ENCODE measurements around the gene FMNL2. TPM values are rescaled to one million over a fixed set of nuclear protein-coding genes. Genes with fewer than 3 reads are reported as not detected.

FMNL2 gene
- total RNA-seq, 1 experiment from 2014 or later: 33.6 TPM

DNA sequence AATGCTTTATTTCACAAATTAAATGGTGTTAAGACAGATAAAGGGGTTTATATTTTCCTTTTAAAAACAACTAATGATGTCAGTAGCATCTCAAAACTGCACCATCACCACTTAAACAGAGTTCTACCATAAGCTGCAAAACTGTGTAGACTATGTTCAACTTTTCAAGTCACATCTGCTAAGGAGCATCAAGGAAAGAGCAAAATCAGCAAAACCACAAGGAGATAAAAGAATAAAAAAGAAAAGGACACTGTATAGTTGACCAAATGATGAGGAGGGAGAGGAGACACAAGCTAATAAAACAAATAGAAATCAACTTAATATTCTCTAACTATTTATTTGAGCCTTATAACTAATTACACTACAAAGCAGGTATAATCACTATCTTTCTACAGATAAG lies 348.4 kb downstream of the FMNL2 start:
- H3T11ph ChIP-seq (ENCODE audit: low read length): no peak overlapping the region

More for the DNA sequence above, 348.4 kb downstream of the FMNL2 start:
- Histone ChIP-seq H4K5ac (ENCODE audit: insufficient read length, low read depth, low read length) (no peak overlapping the region), H3K4me1 (ENCODE audit: insufficient read depth, low read length) (no peaks in the 10 kb centered on the region), H3K9ac (ENCODE audit: extremely low read depth, insufficient read length, low read length) (no peak overlapping the region), H3K56ac (ENCODE audit: insufficient read length, low read depth, low read length) (no peak overlapping the region), H3K27me3 (ENCODE audit: insufficient read depth, low read length) (no peaks in the 10 kb centered on the region), H3K23me2 (ENCODE audit: insufficient read length, low read depth, low read length, poor library complexity, severe bottlenecking) (no peaks in the 10 kb centered on the region), H2BK15ac (ENCODE audit: low read depth, low read length) (no peak overlapping the region), H3K14ac (ENCODE audit: insufficient read depth, low read length) (no peak overlapping the region), H2AK5ac (ENCODE audit: insufficient read length, low read length) (no peak overlapping the region), H3K4me2 (ENCODE audit: insufficient read depth, insufficient read length, low read length) (no peak overlapping the region), H2BK20ac (ENCODE audit: low read depth, low read length, poor library complexity, severe bottlenecking) (no peak overlapping the region), H2BK5ac (ENCODE audit: insufficient read length, low read length) (no peak overlapping the region), H2AFZ (ENCODE audit: low read length) (no peak overlapping the region), H3K9me3 (ENCODE audit: control insufficient read depth, low read depth, low read length) (no peaks in the 10 kb centered on the region), H4K91ac (ENCODE audit: insufficient read length, low read depth, low read length) (no peak overlapping the region), H4K20me1 (ENCODE audit: control insufficient read depth, insufficient read depth, insufficient read length) (no peaks in the 10 kb centered on the region), H3K27ac (ENCODE audit: insufficient read length, low read depth, low read length) (no peak overlapping the region), H3K79me1 (ENCODE audit: insufficient read depth, low read depth, low read length, poor library complexity, severe bottlenecking) (peaks cover 3% of the 10 kb centered on the region), H3K79me2 (ENCODE audit: insufficient read depth, low read length) (no peaks in the 10 kb centered on the region; the same call in 1 of the 2 replicates), H3K23ac (ENCODE audit: insufficient read length, low read depth, low read length) (no peak overlapping the region), H4K8ac (replicated peaks; ENCODE audit: insufficient read length, low read depth, low read length) (no peak overlapping the region), H3K4ac (ENCODE audit: low read depth, low read length) (no peak overlapping the region), H3K18ac (ENCODE audit: insufficient read length, low read depth, low read length) (no peak overlapping the region), H2BK120ac (ENCODE audit: low read depth, low read length, poor library complexity, severe bottlenecking) (no peak overlapping the region), H2BK12ac (ENCODE audit: insufficient read length, low read depth, low read length) (no peak overlapping the region)
- H3K4me3 Mint-ChIP-seq: no peak overlapping the region
- DNase-seq: no peak
- no peak for TF ChIP-seq CTCF (conservative IDR thresholded peaks at IDR 0.05)
- H3K36me3 Mint-ChIP-seq (ENCODE audit: insufficient read depth in 1 of 3, low read depth in 3 of 3): peaks cover 57 to 86% (median 85%) of the 10 kb centered on the region in 3 experiments
- H3K4me1 Mint-ChIP-seq: no peaks in the 10 kb centered on the region
- H3K27ac Mint-ChIP-seq: no peak overlapping the region
- H3K27me3 Mint-ChIP-seq (ENCODE audit: low read depth): no peaks in the 10 kb centered on the region
- H3K9me3 Mint-ChIP-seq: peaks cover 0 to 5% of the 10 kb centered on the region in 2 experiments; a peak in 3 of 5 replicates

Measured in H9 (cell line).